Stomach (tissue), 4 donors: ENCODE data around the gene ZNF792.

Experiments
- CTCF ChIP-seq, 7 experiments: fragments of 450-650 bp in 4 of 7; fragments of 200-600 bp in 3 of 7; sonication (generic) in 3 of 7; IDR thresholded peaks; one replicate each; pipeline ENCODE4 v1.5.1; 2016 to 2019; ENCODE audit warnings: antibody characterized with exemption in 7 of 7, control low read depth in 2 of 7, mild to moderate bottlenecking in 1 of 7
- EP300 ChIP-seq: sonication (generic); formaldehyde crosslinking; IDR thresholded peaks from one replicate; pipeline ENCODE4 v1.6.1; 2017; ENCODE audit warnings: antibody characterized with exemption
- POLR2A ChIP-seq, 4 donors: fragments of 450-650 bp; IDR thresholded peaks; one replicate each; pipeline ENCODE4 v1.6.1; 2016; ENCODE audit warnings: antibody characterized with exemption in 4 of 4, control low read depth in 2 of 4, mild to moderate bottlenecking in 1 of 4, moderate library complexity in 1 of 4
- POLR2AphosphoS5 ChIP-seq, 3 donors: sonication (generic); formaldehyde crosslinking; IDR thresholded peaks; one replicate each; pipeline ENCODE4 v1.6.1; 2016; ENCODE audit warnings: antibody characterized with exemption in 3 of 3

- no peak for TF ChIP-seq CTCF (IDR thresholded peaks at IDR 0.05)
- TF ChIP-seq POLR2A (IDR thresholded peaks at IDR 0.05) = no peak
- no peak for TF ChIP-seq EP300
- TF ChIP-seq POLR2AphosphoS5 (IDR thresholded peaks at IDR 0.05) = no peak
Observed at GRCh38 chr19:34953092-34953491, 10.9 kb downstream of the ZNF792 start.
